ENCODE results near the gene LYRM2. TPM values are rescaled to one million over a fixed set of nuclear protein-coding genes. Genes with fewer than 3 reads are reported as not detected.

Gene LYRM2
- total RNA-seq, 1 donor from 2014 or later: 14.5 TPM

- H3K36me3 ChIP-seq: peaks cover 6 to 92% of the 10 kb centered on the region in 2 donors
- H3K4me1 ChIP-seq: no peaks in the 10 kb centered on the region
- intact Hi-C loops (cut with DNase I): no loop called here
- DNase-seq (ENCODE audit: extremely low spot score in 2 of 2): no peak
- TF ChIP-seq POLR2A (IDR thresholded peaks at IDR 0.05): no peak
- TF ChIP-seq POLR2AphosphoS5 (IDR thresholded peaks at IDR 0.05; ENCODE audit: insufficient read depth in 1 of 2, low read depth in 1 of 2): no peak
- no peak for TF ChIP-seq CTCF (IDR thresholded peaks at IDR 0.05)
- no peak overlapping the region for H3K27ac ChIP-seq
- H3K27me3 ChIP-seq: no peaks in the 10 kb centered on the region
- no peak overlapping the region for H3K4me3 ChIP-seq
- H3K9me3 ChIP-seq: no peaks in the 10 kb centered on the region
Measured at GRCh38 chr6:89675949-89676748, 37.6 kb upstream of the LYRM2 start.

- no peak for TF ChIP-seq CTCF (IDR thresholded peaks at IDR 0.05)
- no peaks in the 10 kb centered on the region for H3K27me3 ChIP-seq
Measured at GRCh38 chr6:89670935-89671565, 32.5 kb upstream of the LYRM2 start.

GRCh38 chr6:89669002-89669401 lies 30.5 kb upstream of the LYRM2 start:
- Histone ChIP-seq H3K27me3 (no peaks in the 10 kb centered on the region), H3K4me3 (no peak overlapping the region), H3K4me1 (no peaks in the 10 kb centered on the region), H3K27ac (no peak overlapping the region), H3K9me3 (no peaks in the 10 kb centered on the region), H3K36me3 (peaks cover 6 to 57% of the 10 kb centered on the region in 2 donors)
- no peak for DNase-seq (ENCODE audit: extremely low spot score in 2 of 2)
- no peak for TF ChIP-seq CTCF (IDR thresholded peaks at IDR 0.05)
- no peak for TF ChIP-seq POLR2AphosphoS5 (IDR thresholded peaks at IDR 0.05; ENCODE audit: insufficient read depth in 1 of 2, low read depth in 1 of 2)
- no peak for TF ChIP-seq POLR2A (IDR thresholded peaks at IDR 0.05)
- intact Hi-C loops (cut with DNase I): no loop called here

More at GRCh38 chr6:89670935-89671565, 32.5 kb upstream of the LYRM2 start:
- intact Hi-C loops (cut with DNase I): no loop called here
- H3K9me3 ChIP-seq: no peaks in the 10 kb centered on the region
- peaks cover 6 to 62% of the 10 kb centered on the region in 2 donors for H3K36me3 ChIP-seq
- H3K27ac ChIP-seq: no peak overlapping the region
- no peak for DNase-seq (ENCODE audit: extremely low spot score in 2 of 2)
- H3K4me3 ChIP-seq: no peak overlapping the region
- H3K4me1 ChIP-seq: no peaks in the 10 kb centered on the region

GRCh38 chr6:89667872-89668556 lies 29.5 kb upstream of the LYRM2 start:
- TF ChIP-seq CTCF (IDR thresholded peaks at IDR 0.05) (no peak), POLR2A (IDR thresholded peaks at IDR 0.05) (no peak), POLR2AphosphoS5 (IDR thresholded peaks at IDR 0.05; ENCODE audit: insufficient read depth in 1 of 2, low read depth in 1 of 2) (no peak)
- H3K4me3 ChIP-seq: no peak overlapping the region

More at GRCh38 chr6:89667872-89668556, 29.5 kb upstream of the LYRM2 start:
- Histone ChIP-seq H3K36me3 (peaks cover 6 to 54% of the 10 kb centered on the region in 2 donors), H3K9me3 (no peaks in the 10 kb centered on the region), H3K27ac (no peak overlapping the region), H3K27me3 (no peaks in the 10 kb centered on the region), H3K4me1 (no peaks in the 10 kb centered on the region)
- intact Hi-C loops (cut with DNase I): no loop called here
- DNase-seq (ENCODE audit: extremely low spot score in 2 of 2): no peak
